Measurements from ENCODE around the gene MBD3L4. TPM values are rescaled to one million over a fixed set of nuclear protein-coding genes. Genes with fewer than 3 reads are reported as not detected.
A peak's percentile ranks its signal among the peaks of the same experiment; 100 is the strongest.
"Not testable (repeated sequence)": the region's sequence is repeated elsewhere in the genome, so short reads cannot be mapped to it uniquely, and the experiment has no call there.

MBD3L4 gene
- total RNA-seq: not detected in 2 replicates

GRCh38 chr19:7040079-7040478 lies at the start of gene MBD3L4:
MBD3L4 (minus strand) TSS chr19:7040179; CDS start chr19:7040144, 35 bp downstream.
- not testable (repeated sequence) for DNase-seq (ENCODE audit: low read depth in 2 of 2)

DNA sequence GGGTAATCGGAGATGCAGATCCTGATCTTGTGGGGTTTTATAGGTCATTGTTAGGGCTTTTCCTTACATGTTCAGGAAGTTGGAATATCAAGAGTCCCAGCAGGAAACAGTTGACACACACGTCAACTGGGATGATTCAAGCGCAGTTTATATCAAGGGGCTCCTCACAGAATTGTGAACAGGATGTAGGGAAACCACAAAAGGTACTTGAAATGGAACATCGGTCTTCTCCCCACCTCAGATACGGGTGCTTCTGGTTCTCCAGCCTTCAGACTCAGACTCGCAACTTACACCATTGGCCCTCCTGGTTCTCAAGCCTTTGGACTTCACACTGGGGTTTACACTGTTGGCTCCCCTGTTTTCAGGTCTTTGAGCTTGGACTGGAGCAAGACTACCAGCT lies 49.0 kb upstream of the MBD3L4 start:
- DNase-seq (ENCODE audit: low read depth in 2 of 2): no peak

- peak in 1 of 2 donors; percentile 27 for DNase-seq (ENCODE audit: low read depth in 2 of 2)
Observed at GRCh38 chr19:7083076-7083956, 43.3 kb upstream of the MBD3L4 start.

GRCh38 chr19:7078008-7078407 lies 38.0 kb upstream of the MBD3L4 start:
- DNase-seq (ENCODE audit: low read depth in 2 of 2): no peak

DNA sequence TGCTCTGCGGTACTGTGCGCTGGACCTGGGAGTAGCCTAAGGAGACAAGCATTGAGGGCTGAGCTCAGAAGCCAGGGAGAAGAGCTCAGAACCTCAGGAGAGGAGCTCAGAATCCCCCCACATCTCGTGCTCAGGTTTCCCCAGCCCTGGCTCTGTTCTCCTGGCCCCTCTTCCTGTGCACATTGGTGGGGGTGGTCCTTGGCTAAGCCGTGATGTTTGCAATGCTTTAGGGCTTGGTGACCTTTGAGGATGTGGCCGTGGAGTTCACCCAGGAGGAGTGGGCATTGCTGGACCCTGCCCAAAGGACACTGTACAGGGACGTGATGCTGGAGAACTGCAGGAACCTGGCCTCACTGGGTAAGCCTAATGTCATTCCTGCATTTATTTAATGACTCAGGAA lies 36.2 kb upstream of the MBD3L4 start:
- DNase-seq (ENCODE audit: low read depth in 2 of 2): no peak

- DNase-seq (ENCODE audit: low read depth in 2 of 2): no peak
Observed at GRCh38 chr19:7074705-7075282, 34.8 kb upstream of the MBD3L4 start.

DNA sequence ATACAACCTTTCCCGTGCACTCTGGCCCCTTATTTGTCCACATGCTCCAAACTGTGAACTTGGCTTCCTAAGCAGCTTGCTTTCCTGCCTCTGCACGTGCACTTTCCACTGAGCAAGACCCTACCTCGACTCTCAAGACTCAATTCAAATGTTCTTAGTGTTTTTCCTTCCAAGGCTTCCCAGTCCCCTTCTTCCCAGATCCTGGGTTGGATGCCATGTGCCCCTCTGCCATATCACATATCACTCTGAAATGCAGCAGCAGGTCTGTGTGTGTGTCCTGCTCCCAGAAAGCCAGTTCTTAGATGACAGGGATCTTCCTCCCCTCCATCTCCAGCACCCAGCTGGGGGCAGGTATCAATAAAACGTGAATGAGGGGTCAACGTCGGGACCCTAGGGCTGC lies 32.6 kb upstream of the MBD3L4 start:
- no peak for DNase-seq (ENCODE audit: low read depth in 2 of 2)

- peak; percentile 7 to 18 for DNase-seq (ENCODE audit: low read depth in 2 of 2)
Observed at GRCh38 chr19:7069904-7070226, 29.9 kb upstream of the MBD3L4 start.

DNA sequence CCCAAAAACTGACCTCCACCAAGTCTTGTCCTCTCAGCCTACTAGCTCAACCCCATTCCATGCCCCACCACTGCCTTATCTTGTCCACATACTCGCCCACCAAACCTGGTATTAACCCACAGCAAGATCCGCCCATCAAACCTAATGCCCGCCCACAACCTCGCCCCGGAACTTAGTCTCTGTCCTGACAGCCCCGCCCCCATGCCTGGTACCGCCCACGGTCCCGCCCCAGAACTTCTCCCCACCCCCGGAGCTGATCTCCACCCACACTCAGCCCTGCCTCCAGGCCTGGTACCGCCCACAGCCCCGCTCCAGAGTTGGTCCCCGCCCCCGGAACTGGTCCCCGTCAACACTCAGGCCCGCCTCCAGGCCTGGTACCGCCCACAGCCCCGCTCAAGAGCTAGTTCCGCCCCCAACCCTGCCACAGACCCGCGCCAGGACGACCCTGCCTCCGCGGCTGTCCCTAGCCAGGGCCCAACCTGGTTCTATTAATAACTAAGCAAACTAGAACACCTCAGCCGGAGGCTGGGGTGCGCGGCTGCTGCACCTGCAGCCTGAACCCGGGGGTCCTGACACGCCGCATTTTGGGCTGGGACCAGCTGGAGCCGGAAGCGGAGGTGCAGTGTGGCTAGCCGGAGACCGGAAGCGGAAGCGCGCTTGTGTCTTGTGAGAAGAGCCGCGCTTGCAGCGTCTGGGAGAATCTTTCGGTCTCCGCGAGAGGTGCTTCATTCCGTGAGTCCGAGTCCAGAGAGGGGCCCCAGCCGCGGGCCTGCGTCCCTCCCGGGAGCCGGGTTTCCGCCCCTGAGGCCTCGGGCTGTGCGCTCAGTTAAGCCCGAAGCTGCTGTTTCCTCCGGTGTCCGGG lies 29.3 kb upstream of the MBD3L4 start, which contains the start of gene ZNF557:
ZNF557 (plus strand) TSS at position 662 of the 862 bp plus-strand sequence. CDS start 5,372 bp downstream, outside the sequence.
- peak; percentile 93 to 98 for DNase-seq (ENCODE audit: low read depth in 2 of 2)

- no peak for DNase-seq (ENCODE audit: low read depth in 2 of 2)
Observed at GRCh38 chr19:7068599-7068998, 28.6 kb upstream of the MBD3L4 start.

DNA sequence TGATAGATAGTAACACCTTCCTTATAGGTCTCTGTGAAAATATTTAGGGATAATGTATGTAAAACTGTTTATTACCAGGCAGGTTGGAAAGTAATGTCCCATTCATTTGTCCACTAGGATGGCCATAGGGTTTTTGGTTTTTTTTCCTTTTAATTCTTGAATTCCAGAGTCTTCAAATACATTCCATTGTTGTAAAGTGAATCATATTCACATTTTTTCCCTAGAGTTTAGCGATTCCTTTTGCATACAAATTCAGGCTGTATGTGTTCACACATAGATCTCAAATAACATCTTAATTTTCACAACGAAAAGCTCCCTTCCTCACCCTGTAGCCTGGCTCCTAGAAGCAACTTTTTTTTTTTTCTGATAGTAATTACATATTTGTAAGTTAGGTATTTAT lies 27.7 kb upstream of the MBD3L4 start:
- DNase-seq (ENCODE audit: low read depth in 2 of 2): no peak

GRCh38 chr19:7067122-7067521 lies 27.1 kb upstream of the MBD3L4 start:
- DNase-seq (ENCODE audit: low read depth in 2 of 2): peak in 1 of 2 donors; percentile 33

DNA sequence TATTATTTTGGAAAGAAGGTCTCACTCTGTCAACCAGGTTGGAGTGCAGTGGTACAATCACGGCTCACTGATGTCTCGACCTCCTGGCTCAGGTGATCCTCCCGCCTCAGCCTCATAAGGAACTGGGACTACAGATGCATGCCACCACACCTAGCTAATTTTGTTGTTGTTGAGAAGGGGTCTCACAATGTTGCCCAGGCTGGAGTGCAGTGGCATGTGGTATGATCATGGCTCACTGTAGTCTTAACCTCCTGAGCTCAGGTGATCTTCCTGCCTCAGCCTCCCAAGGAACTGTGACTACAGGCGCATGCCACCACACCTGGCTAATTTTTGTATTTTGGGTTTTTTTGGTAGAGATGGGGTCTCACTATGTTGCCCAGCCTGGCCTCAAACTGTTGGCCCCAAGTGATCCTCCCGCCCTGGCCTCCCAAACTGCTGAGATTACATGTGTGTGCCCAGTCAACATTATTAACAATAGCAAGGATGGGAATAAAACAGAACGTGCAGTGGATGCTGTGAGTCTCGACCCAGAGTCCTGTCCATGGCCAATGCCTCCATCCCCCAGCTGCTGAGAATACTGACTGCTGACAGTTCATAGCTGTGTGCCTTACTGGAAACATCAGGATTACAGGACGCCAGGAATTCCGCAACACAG lies 23.9 kb upstream of the MBD3L4 start:
- DNase-seq (ENCODE audit: low read depth in 2 of 2): no peak

GRCh38 chr19:7063339-7063738 lies 23.4 kb upstream of the MBD3L4 start:
- DNase-seq (ENCODE audit: low read depth in 2 of 2): no peak

GRCh38 chr19:7059977-7060376 lies 20.0 kb upstream of the MBD3L4 start:
- DNase-seq (ENCODE audit: low read depth in 2 of 2): not testable (repeated sequence)

DNA sequence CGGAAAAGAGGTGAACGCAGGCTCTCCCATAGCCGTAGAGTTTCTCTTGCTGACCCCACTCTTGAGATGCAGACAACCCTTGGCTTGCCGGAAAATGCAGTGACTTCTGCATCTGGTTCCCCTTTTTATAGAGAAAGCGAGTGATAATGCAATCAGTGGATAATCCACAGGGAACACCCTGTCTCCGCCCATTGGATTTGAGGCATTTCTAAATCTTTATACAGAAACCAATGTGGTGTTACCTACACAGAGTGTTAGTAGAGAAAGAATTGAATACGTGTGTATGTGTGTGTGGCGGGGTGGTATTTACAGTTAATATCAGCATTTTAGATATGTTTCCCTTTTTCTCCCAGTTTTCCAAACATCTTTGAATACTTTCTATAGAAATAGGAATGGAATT lies 18.6 kb upstream of the MBD3L4 start, which contains the start of gene MBD3L3:
MBD3L3 (minus strand) TSS at position 101 of the 400 bp plus-strand sequence; CDS start at position 30, 71 bp downstream.
- DNase-seq (ENCODE audit: low read depth in 2 of 2): not testable (repeated sequence)

GRCh38 chr19:7056371-7056770 lies 16.4 kb upstream of the MBD3L4 start:
- DNase-seq (ENCODE audit: low read depth in 2 of 2): not testable (repeated sequence)

DNA sequence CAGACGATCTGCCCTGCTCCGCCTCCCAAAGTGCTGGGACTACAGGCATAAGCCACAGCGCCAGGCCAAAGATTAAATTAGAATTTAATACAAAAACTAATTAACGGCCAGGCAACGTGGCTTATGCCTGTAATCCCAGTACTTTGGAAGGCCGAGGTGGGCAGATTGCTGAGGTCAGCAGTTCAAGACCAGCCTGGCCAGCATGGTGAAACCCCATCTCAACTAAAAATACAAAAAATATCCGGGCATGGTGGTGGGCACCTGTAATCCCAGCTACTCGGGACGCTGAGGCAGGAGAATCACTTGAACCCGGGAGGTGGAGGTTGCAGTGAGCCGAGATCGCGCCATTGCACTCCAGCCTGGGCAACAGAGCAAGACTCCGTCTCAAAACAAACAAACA lies 15.7 kb upstream of the MBD3L4 start:
- not testable (repeated sequence) for DNase-seq (ENCODE audit: low read depth in 2 of 2)

GRCh38 chr19:7054635-7055368 lies 14.8 kb upstream of the MBD3L4 start:
- DNase-seq (ENCODE audit: low read depth in 2 of 2): not testable (repeated sequence)

DNA sequence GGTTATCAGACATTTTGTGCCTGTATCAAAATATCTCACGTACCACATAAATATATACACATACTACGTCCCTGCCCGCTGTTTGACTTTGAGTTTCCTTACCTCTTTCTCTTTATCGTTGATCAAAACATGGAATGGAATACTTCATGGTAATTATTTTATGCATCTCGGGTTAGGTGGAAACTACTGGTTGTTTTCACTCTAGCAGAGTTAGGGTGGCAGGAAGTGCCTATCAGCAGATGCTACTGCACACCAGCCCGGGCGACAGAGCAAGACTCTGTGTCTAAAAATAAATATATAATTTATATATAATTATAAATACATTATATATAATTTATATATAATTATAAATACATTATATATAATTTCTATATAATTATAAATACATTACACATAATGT lies 12.9 kb upstream of the MBD3L4 start:
- not testable (repeated sequence) for DNase-seq (ENCODE audit: low read depth in 2 of 2)
